ACC112 (cell line): ENCODE measurements around the gene DYRK4.

Experiments
- H2AFZ ChIP-seq: fragments of 200-600 bp; sonication (generic); one replicate; pipeline ENCODE4 v1.6.0; 2017; ENCODE audit warnings: antibody characterized with exemption, low read length; ENCODE audit not compliant: unreplicated experiment
- H3K27ac ChIP-seq: fragments of 200-600 bp; sonication (generic); 2 replicates; pipeline ENCODE4 v1.5.1; 2014; ENCODE audit warnings: low read depth, mild to moderate bottlenecking, antibody characterized with exemption, low read length, moderate library complexity
- H3K27me3 ChIP-seq: fragments of 200-600 bp; sonication (generic); 2 replicates; pipeline ENCODE4 v1.6.1; 2014; ENCODE audit warnings: mild to moderate bottlenecking, antibody characterized with exemption, low read length, moderate library complexity, mixed read lengths; ENCODE audit not compliant: insufficient read depth
- H3K36me3 ChIP-seq: fragments of 200-600 bp; sonication (generic); 2 replicates; pipeline ENCODE4 v1.6.1; 2016; ENCODE audit warnings: mild to moderate bottlenecking, antibody characterized with exemption, low read length, moderate library complexity, mixed read lengths; ENCODE audit not compliant: insufficient read depth
- H3K4me1 ChIP-seq: fragments of 200-600 bp; sonication (generic); one replicate; pipeline ENCODE4 v1.6.1; 2016; ENCODE audit warnings: low read length, mixed read lengths; ENCODE audit not compliant: insufficient read depth, unreplicated experiment, control insufficient read depth
- H3K4me3 ChIP-seq: fragments of 200-600 bp; sonication (generic); 2 replicates; pipeline ENCODE4 v1.5.1; 2014; ENCODE audit warnings: mild to moderate bottlenecking, low read depth, low read length
- H3K79me2 ChIP-seq: fragments of 200-600 bp; sonication (generic); one replicate; pipeline ENCODE4 v1.6.0; 2016; ENCODE audit warnings: low read length; ENCODE audit not compliant: control insufficient read depth, unreplicated experiment, insufficient read depth

The DYRK4 gene

GRCh38 chr12:4653257-4653656 is 91.2 kb downstream of the DYRK4 start:
- Histone ChIP-seq H3K27me3 (no peaks in the 10 kb centered on the region), H3K4me3 (no peak overlapping the region), H3K36me3 (peaks cover 15% of the 10 kb centered on the region), H2AFZ (no peak overlapping the region), H3K4me1 (peaks cover 15% of the 10 kb centered on the region), H3K27ac (no peak overlapping the region), H3K79me2 (peaks cover 55% of the 10 kb centered on the region)

GRCh38 chr12:4653691-4654090 is 91.7 kb downstream of the DYRK4 start:
- Histone ChIP-seq H2AFZ (no peak overlapping the region), H3K27ac (no peak overlapping the region), H3K4me3 (no peak overlapping the region), H3K36me3 (peaks cover 18% of the 10 kb centered on the region), H3K4me1 (peaks cover 15% of the 10 kb centered on the region), H3K27me3 (no peaks in the 10 kb centered on the region), H3K79me2 (peaks cover 51% of the 10 kb centered on the region)
